Measurements from ENCODE around the gene SKI.
A peak's percentile ranks its signal among the peaks of the same experiment; 100 is the strongest.

SKI gene

DNA sequence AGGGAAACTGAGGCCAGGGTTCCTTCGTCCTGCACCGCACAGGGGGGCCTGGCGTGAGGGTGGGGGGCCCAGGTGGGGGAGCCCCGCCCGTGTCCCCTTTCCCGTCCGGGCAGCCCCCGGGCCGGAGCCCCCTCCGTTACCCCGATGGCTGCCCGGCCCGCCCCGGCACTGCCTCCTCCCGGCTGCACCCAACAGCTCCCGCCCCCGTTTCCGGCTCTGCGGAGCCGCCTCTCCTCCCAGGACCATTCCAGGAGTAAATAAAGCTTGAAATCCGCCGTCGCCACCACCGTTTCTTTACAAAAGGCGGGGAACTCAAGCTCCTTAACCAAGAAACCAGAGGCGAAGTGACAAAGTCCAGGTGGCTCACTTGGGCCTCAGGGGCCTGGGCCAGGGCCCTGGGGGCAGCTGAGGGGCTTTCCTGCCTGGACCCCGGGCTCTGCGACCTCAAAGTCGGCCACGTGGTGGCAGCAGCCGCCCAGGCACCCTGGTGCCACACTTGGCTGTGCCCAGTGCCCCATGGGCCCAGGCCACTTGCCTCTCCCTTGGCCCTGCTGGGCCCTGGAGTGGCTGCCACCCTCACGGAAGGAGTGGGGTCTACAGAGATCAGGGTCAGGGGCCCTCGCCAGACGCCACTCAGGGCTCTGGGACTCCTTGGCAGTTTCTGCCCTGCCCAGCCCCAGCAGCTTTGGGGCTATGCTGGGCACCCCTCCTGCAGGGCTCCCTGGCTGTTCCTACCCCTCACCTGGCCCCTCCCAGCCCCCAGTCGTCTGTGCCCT lies 33.0 kb upstream of the SKI start:
- DNase-seq = peak; percentile 92

DNA sequence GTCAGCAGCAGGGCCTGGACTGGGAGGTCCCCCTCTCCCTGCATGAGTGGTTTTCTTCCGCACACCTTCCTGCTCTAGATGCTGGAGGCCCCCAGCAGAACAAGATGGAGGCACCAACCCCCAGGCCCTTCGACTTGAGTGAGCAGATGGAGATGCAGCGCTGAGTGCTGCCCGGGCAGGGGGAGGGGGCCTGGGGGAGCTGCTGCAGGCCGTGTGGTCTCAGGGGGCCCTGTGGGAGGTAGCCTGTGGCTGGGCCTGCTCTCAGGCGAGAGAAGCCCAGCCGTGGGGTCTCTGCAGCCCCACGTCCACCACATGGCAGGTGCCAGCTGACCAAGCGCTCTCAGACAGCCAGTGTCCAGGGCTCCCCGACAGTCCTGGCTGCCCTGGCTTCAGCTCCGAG lies 32.3 kb upstream of the SKI start:
- no peak for DNase-seq

DNA sequence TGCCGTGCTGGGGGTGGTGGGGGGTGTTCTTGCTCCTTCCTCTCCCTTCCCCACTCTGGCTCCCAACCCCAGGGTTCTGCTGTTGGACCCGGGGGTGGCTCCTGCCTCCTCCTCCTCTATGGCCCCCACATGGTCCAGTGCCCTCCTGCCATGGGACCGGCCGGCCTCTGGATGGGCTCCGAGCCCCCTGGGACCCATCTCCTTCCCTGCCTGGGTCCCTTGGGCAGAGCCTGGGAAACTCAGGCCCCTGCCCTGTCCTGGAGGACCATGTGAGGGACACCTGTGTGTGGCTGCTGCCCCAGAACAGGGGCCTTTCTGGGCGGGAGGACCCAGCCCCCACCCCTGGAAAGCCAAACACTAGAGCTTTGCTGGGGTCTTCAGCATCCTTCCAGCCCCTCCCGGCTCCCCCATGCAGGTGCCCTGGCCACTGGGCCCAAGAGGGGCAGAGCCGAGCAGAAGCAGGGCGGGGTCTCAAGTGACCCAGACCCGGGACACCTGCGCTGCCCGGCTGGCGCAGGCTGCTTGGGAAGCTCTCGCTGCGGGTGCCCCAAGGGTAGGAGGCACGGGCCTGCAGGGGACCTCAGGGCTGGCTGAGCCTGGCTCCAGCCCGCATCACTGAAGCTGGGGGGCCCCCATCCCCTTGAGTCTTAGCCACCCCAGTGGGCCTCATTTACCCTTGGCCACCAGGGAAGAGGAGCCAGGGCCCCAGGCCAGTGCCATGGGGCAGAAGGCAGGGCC lies 31.0 kb upstream of the SKI start:
- DNase-seq = no peak

DNA sequence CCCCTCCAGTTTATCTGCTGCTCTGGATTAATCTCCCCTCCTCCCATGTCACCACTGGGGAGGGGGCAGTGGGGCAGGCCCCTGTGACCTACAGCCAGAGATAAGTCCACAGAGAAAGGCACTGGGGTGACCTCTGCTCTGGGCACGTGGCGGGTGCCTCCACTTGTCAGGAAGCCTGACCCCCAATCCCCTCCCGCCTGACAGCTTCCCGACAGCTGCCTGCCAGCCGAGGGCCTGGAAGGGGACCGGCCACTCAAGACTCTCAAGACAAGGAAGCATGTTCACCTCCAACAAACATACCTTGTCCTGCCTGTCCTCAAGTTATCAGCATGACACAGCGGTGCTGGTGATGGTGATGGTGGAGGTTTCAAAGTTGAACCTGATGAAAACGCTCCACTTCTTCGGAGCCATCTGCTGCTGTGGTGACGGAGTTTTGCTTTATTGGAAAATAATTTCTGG lies 30.4 kb upstream of the SKI start:
- DNase-seq = no peak

DNA sequence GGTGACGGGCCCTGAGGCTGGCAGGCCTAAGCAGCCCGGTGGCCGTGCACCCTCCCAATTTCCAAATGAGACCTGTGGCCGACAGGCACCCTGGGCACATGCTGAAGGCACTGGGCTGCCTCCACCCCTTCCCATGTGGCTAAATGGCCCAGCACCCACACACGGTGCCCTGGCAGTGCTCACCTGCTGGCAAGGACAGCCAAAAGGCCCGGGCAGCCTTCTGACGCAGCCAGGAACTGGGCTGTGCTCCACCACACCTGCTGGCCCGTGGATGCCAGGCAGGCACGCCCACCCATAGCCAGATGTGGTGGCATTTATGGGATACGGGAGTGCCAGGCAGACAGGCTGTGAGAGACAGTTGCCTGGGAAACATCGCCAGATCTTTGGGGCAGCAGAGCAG lies 29.5 kb upstream of the SKI start:
- DNase-seq = no peak

DNA sequence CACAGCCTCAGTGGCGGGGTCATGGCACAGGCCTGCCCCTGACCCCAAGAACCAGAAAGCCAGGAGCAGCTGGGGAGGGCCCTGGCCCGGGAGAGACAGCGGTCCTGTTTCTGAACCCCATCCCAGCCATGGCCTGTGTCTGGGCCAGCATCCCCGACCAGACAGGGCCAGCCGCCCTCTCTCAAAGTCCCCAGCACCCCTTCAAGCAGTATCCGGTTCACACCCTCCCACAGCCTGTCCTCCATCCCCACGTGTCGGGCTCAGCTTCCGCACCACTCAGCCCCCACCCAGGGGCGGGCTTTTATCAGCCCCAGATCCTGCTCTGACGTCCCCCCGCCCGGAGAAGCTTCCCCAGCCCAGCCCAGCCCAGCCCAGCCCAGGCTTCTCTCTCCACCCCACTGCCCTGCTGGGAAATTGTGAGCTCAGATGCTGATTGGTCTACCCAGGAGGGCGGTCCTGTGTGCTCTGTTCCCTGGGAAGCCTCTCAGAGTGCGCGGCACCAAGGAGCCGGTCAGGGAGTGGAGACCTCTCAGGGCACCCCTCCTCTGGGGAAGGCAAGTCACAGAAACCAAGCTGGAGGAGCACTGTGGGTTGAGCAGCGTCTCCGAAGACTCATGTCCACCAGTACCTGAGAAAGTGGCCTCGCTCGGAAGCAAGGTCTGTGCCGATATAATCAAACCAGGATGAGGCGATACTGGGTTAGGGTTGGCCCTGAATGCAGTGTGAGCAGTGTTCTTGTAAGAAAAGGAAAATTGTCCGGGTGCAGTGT lies 28.9 kb upstream of the SKI start:
- peak; percentile 94 for DNase-seq

DNA sequence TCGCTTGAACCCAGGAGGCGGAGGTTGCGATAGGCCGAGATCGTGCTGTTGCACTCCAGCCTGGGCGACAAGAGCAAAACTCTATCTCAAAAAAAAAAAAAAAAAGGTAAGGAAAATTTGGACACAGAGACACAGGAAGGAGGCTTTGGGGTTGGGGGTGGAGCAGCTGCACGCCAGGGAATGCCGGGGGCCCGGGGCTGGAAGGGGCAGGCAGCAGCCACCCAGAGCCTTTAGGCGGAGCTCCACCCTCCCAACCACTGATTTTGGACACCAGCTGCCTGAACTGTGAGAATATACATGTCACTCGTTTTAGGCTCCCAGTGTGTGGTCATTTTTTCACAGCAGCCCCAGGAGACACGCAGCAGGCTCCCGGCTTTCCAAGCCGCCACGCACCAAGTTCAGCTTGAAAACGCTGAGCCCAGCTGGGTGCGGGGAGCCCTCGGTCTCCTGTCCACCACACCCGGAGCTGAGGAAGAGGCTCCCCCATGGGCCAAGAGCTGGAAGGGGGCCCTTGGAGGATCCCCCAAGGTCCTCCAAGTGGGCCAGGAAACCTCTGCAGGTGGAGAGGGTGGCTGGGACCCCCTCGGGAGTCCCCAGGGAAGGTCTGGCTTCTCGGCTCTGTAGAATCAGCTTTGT lies 27.7 kb upstream of the SKI start:
- DNase-seq = no peak

DNA sequence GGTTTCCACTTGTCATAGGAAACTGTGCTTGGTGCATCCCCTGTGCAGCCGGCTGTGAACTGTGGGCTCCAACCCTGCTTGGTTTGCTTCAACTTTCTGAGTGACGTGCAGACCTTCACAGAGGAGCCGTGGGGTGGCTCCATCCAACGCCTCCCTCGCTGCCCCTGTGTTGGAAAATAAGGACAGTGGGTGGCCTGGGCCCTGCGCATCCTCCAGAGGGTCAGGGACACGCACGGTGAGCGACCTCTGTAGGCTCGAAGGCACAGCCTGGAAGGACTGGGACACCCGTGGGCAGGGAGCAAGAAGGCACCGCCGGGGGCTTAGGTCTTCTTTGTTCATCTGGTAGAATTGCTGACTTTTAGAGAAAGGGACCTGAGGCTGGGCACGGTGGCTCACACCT lies 27.1 kb upstream of the SKI start:
- no peak for DNase-seq

DNA sequence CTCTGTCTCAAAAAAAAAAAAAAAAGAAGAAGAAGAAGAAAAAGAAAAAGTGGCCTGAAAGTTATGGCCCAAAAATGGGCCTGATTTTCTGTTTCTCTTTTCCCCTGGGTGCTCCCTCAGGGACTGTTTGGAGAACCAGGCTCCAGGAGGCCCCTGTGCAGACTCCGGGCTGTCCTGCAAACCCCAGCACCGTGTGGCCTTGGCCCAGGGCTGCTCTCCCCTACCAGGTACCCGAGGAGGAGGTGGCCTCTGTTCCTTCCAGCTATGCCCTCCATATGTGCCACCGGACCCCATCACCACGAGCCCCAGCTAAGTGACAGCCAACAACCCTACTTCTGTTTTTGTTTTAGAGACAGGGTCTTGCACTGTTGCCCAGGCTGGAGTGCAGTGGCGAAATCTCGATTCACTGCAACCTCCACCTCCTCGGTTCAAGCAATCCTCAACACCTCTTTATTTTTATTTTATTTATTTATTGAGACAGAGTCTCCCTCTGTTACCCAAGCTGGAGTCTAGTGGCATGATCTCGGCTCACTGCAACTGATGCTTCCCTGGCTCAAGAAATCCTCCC lies 26.0 kb upstream of the SKI start:
- DNase-seq = no peak

DNA sequence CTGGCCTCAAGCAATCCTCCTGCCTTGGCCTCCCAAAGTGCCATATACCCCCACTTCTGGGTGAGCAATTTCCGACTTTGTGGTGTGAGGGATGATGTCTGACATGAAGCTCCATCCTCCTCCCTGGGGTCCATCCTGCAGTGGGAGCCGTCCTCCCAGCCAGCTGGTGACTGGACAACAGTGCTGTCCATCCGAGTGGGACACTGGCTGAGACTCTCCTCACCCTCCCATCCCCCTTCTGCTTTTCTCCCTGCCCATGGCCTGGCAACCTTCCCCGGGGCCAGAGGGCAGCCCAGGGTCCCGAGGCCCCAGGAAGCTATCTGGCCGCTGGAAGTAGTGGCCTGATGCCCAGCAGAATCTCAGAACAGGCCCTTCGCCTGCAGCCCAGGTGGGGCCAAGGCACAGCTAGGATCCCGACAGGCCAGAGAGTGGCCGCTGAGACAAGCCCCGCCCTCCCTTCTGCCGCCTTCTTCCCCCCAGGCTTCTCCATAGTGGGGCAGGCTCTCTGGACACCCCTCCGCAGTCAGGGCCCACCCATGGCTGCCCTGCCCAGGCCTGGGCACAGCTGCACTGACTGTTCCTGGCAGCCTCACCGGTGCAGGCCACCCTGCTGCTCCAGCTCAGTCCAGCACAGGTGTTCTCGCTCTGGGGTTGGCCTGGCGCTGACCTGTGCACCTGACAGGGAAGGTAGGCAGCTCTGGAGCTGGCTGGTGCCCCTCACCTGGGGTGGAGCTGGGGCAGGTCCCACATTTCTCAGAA lies 25.1 kb upstream of the SKI start:
- DNase-seq = no peak

DNA sequence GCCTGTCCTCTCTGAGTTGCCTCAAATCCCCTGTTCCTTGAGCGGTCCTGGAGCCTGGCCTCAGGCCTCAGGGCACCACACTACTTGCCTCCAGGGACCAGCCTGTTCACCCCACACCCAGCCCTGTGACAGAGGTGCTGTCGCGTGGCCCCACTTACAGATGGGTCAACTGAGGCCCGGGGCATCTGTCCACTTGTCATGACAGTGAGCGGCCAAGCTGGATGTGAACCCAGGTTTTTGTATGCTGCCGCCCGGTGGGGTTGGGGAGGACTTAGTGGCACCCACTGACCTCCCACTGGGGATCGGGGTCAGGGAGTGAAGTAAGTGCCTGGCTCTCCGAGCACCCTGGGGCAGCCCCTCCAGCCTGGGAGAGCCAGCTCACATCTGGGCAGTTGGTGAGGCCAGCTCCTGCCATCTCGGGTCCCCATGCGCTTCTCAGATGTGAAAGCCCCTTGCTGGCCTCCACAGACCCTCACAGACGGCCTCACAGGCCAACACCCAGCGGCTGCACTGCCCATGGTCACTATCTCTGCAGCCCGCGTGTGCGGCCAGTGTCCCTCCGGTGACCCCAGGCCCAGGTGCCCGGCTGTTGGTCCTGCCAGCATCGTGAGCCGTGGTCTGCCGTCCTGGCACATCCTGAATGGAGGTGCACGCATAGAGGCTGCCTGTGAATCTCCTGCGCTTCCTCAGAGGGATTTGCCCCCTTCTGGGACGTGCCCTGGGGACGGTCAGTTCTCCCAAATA lies 24.3 kb upstream of the SKI start:
- DNase-seq = no peak

DNA sequence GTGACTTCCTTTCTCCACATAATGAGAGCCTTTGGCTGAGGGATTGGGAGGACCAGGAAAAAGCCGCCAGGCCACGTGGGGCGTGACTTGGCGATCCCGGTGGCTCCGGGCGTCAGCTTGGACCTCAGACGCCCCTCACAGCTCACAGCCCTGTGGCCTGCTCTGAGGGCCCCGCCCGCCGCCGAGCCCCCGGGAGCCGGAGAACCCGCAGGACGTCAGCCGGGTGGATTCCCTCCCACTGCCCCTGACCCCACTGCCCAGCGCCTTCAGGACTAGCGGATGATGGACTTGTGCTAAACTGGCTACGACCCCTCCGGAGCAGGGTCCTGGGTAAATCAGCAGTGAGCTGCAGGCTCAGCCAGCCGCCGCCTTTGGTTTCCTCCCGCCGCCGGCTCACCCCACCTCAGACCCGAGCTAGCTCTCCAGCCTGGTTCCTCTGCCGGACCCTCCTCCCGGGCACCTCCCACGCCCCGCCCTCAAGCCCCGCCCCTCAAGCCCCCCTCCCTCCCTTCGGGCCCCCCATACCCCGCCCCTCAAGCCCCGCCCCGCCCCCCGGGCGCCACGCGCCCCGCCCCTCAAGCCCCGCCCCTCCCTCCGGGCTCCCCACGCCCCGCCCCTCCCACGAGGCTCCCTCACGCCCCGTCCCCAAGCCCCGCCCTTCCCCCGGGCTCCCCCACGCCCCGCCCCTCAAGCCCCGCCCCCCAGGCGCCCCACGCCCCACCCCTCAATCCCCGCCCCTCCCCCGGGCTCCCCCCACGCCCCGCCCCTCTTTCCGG lies 23.5 kb upstream of the SKI start:
- peak; percentile 95 for DNase-seq

DNA sequence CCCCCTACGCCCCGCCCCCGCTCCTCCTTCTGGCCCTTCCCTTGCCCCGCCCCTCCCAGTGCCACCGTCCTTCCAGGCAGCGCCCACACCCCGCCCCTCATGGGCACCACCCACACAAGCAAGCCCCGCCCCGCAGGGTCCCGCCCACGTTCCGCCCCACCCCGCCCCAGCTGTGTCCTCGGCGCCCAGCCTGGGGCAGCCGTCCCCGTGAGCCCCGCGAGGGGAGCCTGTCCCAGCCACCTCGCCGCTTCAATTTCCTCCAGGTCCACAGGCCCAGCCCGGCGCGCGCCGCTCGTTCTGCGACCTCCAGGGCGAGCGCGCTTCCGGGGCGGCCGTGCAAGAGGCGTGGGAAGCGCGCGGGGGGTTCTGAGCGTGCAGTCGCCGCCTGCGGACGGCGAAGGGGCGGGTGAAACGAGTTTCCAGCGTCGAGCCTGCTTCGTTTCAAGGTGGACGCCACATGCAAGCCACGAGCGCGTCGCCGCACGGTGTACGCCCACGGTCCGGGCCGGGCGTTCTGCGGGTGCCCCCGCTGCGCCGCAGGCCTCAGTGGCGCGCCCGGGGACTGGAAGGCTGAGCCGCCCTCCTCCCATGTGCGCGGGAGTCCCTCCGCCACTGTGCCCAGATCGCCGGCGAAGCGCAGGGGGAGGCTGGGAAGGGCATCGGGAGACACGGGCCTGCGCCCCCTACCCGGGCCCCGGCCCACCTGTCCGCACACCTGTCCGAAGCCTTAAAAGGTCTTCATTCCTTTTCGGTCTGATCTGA lies 22.7 kb upstream of the SKI start:
- DNase-seq = peak; percentile 97

DNA sequence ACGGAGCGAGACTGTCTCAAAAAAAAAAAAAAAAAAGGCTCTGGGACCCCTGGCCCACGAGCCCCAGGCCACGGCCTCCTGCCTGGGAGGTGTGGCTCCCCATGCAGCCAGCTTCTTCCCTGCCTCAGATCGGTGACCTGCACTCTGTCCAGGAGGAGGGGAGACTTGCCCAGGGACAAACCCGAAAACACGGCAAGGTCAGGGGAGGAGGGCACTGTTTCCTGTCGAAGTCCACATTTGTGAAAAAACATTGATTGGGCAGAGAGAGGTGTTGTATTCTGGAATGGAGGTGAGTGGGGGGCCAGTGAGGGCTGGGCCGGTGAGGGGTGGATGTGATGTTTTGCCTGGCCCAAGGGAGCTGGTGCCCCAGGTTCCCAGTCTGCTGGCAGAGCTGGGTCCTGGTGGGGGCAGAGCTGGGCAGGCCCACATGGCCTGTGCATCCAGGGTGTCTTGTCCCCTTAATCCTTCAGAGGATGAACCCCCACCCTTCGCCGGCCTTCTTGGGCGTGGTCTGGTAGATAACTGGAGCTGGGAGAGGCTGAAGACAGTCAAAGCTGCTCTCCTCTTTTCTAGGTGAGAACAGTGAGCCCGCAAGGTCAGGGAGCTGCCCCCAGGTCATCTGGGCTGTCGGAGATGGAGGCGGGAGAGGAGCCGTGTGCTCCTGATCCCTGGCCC lies 21.2 kb upstream of the SKI start:
- no peak for DNase-seq

DNA sequence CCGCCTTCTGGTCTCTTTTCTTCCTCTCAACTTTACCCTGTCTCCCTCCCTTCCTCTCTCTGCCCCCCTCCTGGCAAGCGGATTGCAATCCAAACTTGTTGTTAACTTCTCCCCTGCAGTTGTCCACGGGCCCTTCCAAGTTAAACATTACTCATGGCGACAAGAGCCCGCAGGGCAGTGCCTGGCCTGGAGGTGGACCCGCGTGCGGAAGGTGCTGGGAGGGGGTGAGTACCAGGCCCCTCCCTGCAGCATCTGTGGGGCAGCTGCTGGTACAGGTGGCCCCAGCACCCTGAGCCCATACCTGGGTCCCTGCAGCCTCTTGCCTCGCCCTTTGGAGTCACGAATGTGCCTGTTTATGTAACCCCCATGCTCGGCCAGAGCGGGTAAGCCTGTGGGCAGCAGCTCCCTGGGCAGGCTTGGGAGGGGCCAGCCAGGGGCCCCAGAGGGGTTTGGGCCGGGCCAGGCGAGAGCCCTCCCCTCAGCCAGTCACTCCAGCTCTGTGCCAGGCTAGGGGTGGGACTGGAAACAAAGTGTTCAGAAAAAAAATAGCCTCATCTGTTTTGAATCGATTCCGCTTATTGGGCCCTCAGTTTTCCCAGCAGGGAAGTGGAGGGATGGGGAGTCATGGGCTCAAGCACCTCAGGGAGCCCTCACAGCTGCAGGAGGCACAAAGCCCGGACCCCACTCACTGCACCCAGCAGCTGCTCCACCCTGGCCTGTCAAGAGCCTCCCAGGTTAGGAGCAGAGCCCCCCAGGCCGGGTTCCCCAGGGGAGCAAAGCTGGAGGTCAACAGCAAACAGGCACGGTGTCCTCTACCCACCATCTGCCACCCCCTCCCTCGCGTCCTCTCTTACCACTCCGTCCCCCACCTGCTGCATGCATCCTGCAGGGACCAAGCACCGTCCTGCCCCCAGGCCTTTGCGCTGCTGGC lies 19.5 kb upstream of the SKI start:
- DNase-seq = no peak

DNA sequence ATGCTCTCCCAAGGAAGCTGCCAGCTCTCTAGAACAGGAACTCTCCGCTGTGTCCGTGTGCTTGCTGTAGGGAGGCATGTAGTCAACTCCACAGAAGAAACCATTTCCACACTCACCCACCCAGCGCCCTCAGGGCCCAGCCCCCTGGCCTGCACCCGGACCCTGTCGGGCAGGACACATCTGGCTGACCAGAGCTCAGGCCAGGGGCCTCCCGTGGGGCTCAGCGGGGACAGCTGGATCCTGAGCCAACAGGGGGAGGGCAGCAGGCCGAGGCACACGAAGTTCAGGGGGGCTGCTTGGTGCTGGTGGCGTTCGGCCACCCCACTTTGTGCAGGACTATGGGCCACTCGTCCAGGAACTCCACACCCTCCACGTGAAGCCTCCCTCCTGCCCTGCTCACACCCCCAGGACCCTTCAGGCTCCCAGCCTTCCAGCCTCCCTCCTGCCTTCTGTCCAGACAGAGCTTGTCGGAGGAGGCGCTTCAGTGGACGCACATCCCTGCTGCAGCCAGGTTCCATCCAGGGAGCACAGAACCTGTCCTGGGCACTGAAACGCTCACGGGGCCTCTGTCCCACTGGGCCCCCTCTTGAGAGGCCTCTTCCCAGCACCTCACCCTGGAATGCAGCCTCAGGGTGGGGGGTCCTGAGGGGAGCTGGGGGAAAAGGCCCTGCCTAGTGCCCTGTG lies 18.6 kb upstream of the SKI start:
- DNase-seq = no peak

DNA sequence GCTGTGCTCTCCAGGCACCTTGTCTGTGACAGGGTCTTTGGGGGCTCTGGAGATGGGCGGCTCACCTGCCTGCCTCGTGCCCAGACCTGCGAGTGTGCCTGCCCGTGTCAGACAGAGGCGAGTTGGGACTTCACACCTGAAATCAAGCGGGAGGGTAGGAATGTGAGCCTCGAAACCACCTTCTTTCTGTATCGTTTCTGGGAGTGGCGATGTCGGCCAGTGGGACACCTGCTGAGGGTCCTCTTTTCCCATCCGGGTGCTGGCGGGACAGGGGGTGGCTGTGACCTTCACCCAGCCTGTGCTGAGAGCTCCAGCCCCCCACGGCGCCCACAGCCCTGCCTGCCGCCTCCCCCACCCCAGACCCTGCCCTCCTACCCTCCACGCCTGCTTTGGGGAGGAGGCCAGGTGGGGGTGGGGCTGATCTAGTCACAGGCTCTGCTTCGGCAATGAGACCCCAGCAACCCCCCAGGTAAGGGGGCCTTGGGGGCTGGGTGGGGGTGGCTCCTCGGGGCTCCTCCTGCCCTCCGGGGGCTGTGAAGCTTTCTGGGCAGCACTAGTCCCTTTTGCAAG lies 17.9 kb upstream of the SKI start:
- DNase-seq = no peak
